Ectodermal cell (in vitro differentiated cells): ENCODE measurements around the gene YARS1.
A peak's percentile ranks its signal among the peaks of the same experiment; 100 is the strongest.

Experiments used
- H3K27ac ChIP-seq: 2 replicates; pipeline ENCODE4 v1.7.0; 2013; ENCODE audit warnings: mild to moderate bottlenecking, low read depth, low read length; ENCODE audit not compliant: insufficient read depth, poor library complexity, severe bottlenecking
- H3K27me3 ChIP-seq: 2 replicates; pipeline ENCODE4 v1.7.0; 2013; ENCODE audit warnings: mild to moderate bottlenecking, low read length; ENCODE audit not compliant: insufficient read depth, control insufficient read depth, poor library complexity, severe bottlenecking
- H3K36me3 ChIP-seq: one replicate; pipeline ENCODE4 v1.7.0; 2013; ENCODE audit warnings: low read length; ENCODE audit not compliant: control insufficient read depth, insufficient read depth
- H3K4me1 ChIP-seq: one replicate; pipeline ENCODE4 v1.7.0; 2013; ENCODE audit warnings: low read length; ENCODE audit not compliant: control insufficient read depth, insufficient read depth
- H3K4me3 ChIP-seq: 2 replicates; pipeline ENCODE4 v1.7.0; 2013; ENCODE audit warnings: low read depth, low read length, control low read depth; ENCODE audit not compliant: insufficient read depth
- H3K9me3 ChIP-seq: 2 replicates; pipeline ENCODE4 v1.7.0; 2013; ENCODE audit warnings: mild to moderate bottlenecking, low read length, moderate library complexity; ENCODE audit not compliant: control insufficient read depth
- WGBS, 2 experiments: methylation state at CpG; one replicate each; pipeline ENCODE4 v1.1.7; 2013; ENCODE audit warnings: missing lambda C conversion rate in 2 of 2; 5-methylcytosine and 5-hydroxymethylcytosine counted together

YARS1 gene

GRCh38 chr1:32743380-32744070 lies 73.6 kb downstream of the YARS1 start:
- WGBS, 2 experiments = 59 to 62% methylated on average over 6 of the region's 6 CpGs
- Histone ChIP-seq H3K9me3 (no peaks in the 10 kb centered on the region), H3K27me3 (peaks cover 21% of the 10 kb centered on the region), H3K4me1 (peaks cover 18% of the 10 kb centered on the region), H3K27ac (no peak overlapping the region), H3K4me3 (no peak overlapping the region), H3K36me3 (no peaks in the 10 kb centered on the region)

DNA sequence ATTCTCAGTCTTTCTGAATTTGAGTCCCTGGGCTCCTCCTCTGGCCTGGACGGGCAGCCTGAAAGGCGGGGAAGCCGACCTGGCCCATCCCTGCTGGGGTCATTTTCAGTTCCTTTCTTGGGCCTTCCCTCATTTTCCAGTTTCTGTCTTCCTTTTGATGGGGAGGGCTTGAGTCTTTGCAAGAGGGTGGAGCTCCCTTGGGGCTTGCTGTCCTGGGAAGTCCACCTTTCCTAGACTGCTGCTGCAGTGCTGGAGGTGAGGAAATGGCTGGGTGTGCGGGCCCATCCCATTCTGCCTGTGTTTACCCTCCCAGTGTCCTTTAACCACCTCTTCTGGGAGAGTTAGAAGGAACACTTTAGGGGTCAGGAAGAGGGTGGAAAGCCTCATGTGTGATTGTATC lies 74.2 kb downstream of the YARS1 start:
- 63 to 67% methylated on average over 4 of the region's 4 CpGs for WGBS, 2 experiments
- no peak overlapping the region for H3K4me3 ChIP-seq

GRCh38 chr1:32742199-32742947 lies 74.8 kb downstream of the YARS1 start:
- no peaks in the 10 kb centered on the region for H3K9me3 ChIP-seq

More for the DNA sequence above, 74.2 kb downstream of the YARS1 start:
- peaks cover 18% of the 10 kb centered on the region for H3K4me1 ChIP-seq
- H3K36me3 ChIP-seq = no peaks in the 10 kb centered on the region
- H3K27ac ChIP-seq = no peak overlapping the region
- H3K27me3 ChIP-seq = peaks cover 21% of the 10 kb centered on the region
- no peaks in the 10 kb centered on the region for H3K9me3 ChIP-seq

GRCh38 chr1:32741413-32742198 lies 75.6 kb downstream of the YARS1 start:
- Histone ChIP-seq H3K4me1 (peaks cover 31% of the 10 kb centered on the region), H3K36me3 (no peaks in the 10 kb centered on the region), H3K27me3 (peaks cover 21% of the 10 kb centered on the region), H3K4me3 (peak overlapping the region; percentile 45), H3K9me3 (no peaks in the 10 kb centered on the region), H3K27ac (no peak overlapping the region)
- WGBS, 2 experiments = 1% methylated on average over 103 of the region's 103 CpGs

More at GRCh38 chr1:32742199-32742947, 74.8 kb downstream of the YARS1 start:
- Histone ChIP-seq H3K27ac (no peak overlapping the region), H3K36me3 (no peaks in the 10 kb centered on the region), H3K4me3 (peak overlapping the region; percentile 40), H3K4me1 (peaks cover 23% of the 10 kb centered on the region), H3K27me3 (peaks cover 21% of the 10 kb centered on the region)
- 8% methylated on average over 28 of the region's 28 CpGs for WGBS, 2 experiments

DNA sequence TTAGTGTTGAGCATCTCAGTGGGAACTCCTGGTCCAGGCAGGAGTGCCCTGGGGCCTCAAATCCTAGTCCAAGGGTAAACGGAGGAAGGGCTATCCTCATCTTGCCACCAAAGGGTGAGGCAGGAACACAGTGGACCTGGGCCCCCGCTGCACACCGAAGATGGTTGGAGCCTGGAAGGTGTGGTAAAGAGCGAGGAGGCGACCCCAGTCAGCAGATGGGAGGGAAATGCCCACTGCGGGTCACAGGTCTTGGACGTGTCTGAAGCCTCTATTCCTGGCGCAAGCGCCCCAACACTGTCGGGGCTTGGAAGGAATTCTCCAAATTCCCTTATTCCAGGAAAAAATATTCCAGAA lies 76.1 kb downstream of the YARS1 start:
- H3K27me3 ChIP-seq = peaks cover 21% of the 10 kb centered on the region
- H3K27ac ChIP-seq = no peak overlapping the region
- 59 to 60% methylated on average over 10 of the region's 10 CpGs for WGBS, 2 experiments
- H3K9me3 ChIP-seq = no peaks in the 10 kb centered on the region
- no peaks in the 10 kb centered on the region for H3K36me3 ChIP-seq
- peak overlapping the region; percentile 45 for H3K4me3 ChIP-seq
- H3K4me1 ChIP-seq = peaks cover 34% of the 10 kb centered on the region

DNA sequence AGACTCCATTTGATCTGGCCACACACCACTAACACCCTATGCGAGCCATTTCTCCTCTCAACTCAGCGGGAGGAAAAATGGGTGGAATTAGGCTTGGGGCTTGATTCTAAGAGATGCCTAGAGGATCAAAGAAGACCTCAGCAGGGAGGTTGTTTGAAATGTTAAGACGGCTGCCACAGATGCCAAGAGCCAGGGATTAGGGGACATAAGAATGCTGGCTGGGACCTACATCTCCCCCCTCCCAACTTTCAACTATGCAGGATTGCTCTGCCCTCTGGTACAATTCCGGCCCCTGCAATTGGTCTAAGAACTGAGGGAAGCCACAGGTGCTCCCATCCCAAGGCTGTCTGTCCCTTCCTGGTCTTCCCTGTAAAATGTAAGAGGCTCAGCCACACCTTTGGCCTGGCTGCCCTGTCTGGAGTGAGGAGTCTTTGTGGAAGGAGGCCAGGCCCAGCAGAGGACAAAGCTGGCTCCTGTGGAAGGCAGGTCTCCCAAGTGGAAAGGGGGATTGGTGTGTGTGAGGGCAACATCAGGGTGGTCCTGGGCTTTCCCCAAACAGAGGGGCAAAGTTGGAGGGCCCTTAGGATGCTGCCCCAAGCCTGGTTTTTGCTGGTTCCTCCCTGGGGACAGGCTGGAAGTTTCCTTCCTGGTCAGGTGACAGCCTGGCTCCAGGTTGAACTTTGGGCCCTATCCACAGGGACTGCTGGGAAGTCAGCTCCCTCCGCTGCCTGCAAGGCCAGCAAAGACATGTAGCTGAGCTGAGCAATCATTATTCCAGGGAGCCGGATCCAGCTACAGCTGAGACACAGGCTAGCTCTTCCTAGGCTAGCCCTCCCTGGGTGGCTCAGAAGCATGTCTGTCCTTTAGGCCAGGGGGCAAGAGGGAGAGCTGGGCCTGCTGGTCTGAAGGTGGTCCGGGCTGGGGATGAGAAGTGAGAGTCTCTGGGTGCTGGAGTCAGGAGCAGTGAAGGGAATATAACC lies 80.1 kb downstream of the YARS1 start:
- peaks cover 17% of the 10 kb centered on the region for H3K27me3 ChIP-seq
- no peaks in the 10 kb centered on the region for H3K36me3 ChIP-seq
- no peak overlapping the region for H3K4me3 ChIP-seq
- no peaks in the 10 kb centered on the region for H3K9me3 ChIP-seq
- H3K4me1 ChIP-seq = peaks cover 27% of the 10 kb centered on the region
- WGBS, 2 experiments = 28 to 34% methylated on average over 6 to 7 of the region's 7 CpGs
- H3K27ac ChIP-seq = peak overlapping the region; percentile 75

DNA sequence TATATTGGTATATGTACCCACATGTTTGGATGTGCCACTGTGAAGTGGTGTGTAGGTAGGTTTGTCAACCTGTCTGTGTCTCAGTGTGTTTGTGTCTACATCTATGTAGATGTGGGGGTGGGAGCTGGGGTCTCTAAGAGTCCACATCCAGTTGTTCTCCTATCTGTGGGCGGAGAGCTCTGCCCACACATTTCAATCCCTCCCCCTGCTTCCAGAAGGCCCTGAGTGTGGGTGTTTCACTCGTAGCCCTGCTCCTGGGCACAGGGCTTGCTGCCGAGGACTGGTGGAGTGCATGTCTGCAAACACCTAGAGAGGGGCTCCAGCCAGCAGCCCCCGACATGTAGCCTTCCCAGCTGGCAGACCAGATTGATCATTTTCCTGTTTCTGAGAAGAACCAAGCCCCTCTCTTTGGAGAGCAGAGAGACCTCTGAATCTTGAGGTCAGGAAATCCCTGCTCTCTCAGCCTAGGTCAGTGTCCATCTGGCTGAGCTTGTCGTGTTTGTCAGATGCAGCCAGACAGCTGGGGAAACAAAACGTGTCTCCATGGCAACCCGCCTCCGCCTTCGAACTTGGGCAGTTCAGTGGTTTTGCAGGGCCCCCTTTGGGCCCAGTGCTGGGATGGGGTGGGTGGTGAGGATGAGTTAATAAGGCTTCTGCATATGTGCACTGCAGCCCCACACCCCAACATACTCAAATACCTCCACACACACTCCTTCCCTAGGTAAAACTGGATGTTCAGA lies 83.4 kb downstream of the YARS1 start:
- no peaks in the 10 kb centered on the region for H3K9me3 ChIP-seq
- 63 to 72% methylated on average over 9 of the region's 9 CpGs for WGBS, 2 experiments
- no peaks in the 10 kb centered on the region for H3K27me3 ChIP-seq
- H3K27ac ChIP-seq = peak overlapping the region; percentile 63
- no peaks in the 10 kb centered on the region for H3K36me3 ChIP-seq
- no peak overlapping the region for H3K4me3 ChIP-seq
- peaks cover 27% of the 10 kb centered on the region for H3K4me1 ChIP-seq

- H3K9me3 ChIP-seq = no peaks in the 10 kb centered on the region
- no peaks in the 10 kb centered on the region for H3K36me3 ChIP-seq
- no peak overlapping the region for H3K4me3 ChIP-seq
- 84 to 89% methylated on average over 14 of the region's 14 CpGs for WGBS, 2 experiments
- H3K27ac ChIP-seq = no peak overlapping the region
- H3K4me1 ChIP-seq = peaks cover 22% of the 10 kb centered on the region
- no peaks in the 10 kb centered on the region for H3K27me3 ChIP-seq
Observed at GRCh38 chr1:32729254-32730046, 87.7 kb downstream of the YARS1 start.
